ENCODE data around the gene NES. TPM values are rescaled to one million over a fixed set of nuclear protein-coding genes. Genes with fewer than 3 reads are reported as not detected.

NES gene
- total RNA-seq, 2 experiments from 2014 or later, result 0.02 TPM; not detected in 1

DNA sequence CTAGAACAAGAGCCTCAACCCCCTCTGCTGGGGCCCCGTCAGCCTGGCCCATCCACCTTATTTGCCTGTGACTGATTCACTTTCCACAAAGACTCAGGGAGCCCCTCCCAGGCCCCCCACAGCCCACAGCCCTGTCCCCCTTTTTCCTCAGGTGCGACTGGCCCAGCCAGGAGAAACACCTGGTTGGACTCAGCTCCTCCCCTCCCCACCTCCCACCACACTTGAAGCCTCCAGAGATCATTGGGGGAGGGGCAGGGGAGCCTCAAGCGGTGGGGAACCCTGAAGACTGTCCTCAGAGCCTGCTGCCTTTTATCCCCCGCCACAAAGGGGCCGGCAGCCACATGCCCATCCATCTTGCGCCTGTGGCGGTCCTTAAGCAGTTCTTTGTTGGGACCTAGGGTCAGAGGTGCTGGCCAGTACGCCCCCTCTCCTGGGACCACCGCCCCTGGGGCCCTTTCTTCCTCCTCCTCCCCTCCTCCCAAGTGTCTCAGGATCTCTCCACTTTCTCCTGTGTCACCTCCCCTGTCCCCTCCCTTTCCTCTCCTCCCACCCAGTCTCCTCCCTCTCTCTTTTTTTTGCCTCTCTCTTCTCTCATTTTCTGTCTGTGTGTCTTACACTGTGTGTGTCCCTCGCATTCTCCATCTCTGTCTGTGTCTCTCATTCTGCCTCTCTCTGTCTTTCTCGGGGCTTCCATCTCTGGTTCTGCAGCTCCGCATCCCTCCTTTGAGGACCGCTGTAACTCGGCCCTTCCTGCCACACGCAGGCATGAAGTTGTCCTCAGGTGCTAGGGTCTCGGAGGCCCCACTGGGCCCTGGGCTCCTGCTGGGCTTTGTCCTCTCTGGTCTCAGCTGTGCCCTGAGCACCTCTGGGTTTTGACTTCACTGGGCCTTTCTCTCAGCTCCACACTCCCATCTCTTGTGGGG, 16.0 kb upstream of the NES start:
- Mint-ChIP-seq H3K9me3 (ENCODE audit: low read depth) (no peaks in the 10 kb centered on the region), H3K4me1 (peaks cover 22% of the 10 kb centered on the region), H3K27me3 (peaks cover 59% of the 10 kb centered on the region), H3K4me3 (no peak overlapping the region), H3K36me3 (ENCODE audit: low read depth) (no peaks in the 10 kb centered on the region), H3K27ac (no peak overlapping the region)
- POLR2A ChIA-PET, result no interaction called here
- ATAC-seq (no peak), DNase-seq (no peak)
- intact Hi-C loops (cut with DNase I, micrococcal nuclease), result no loop called here
- CTCF ChIA-PET, result interaction anchor here (1.0 to 11.5 kb wide), 5 partner anchors 23 to 196 kb away, joined by 3 to 220 read pairs (median 3); partner anchors contain the start of genes ISG20L2 and METTL25B

DNA sequence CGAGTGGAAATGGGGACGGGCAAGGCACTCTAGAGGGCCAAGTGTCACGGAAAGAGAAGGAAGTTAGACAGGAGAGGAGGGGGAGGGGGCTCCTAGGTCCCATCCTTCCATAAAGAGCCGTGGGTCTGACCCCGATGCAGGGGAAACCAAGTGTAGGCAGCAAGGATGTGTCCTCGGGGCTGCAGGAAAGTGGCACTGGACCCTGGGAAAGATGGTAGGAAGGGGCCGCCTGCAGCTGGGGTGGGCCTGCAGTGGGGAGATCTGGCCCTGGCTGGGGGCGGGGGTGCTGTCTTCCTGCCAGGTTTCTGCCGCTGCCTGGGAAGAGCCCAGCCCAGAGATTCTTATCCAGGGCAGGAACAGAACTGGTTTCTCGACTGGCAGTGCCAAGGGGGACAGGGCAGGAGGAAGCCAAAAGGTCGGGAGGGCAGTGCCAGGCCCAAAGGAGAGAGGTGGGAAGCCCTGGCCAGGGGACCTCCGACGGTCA, 15.3 kb upstream of the NES start:
- ChIA-PET CTCF (interaction anchor here (6.0 to 11.5 kb wide), 2 partner anchors 10 to 35 kb away, joined by 186 to 220 read pairs; partner anchors contain the start of genes CRABP2, ISG20L2 and METTL25B), POLR2A (no interaction called here)
- ATAC-seq, result no peak
- Mint-ChIP-seq H3K27me3 (peaks cover 57% of the 10 kb centered on the region), H3K9me3 (ENCODE audit: low read depth) (no peaks in the 10 kb centered on the region), H3K27ac (no peak overlapping the region), H3K4me3 (no peak overlapping the region), H3K36me3 (ENCODE audit: low read depth) (no peaks in the 10 kb centered on the region), H3K4me1 (peaks cover 22% of the 10 kb centered on the region)
- intact Hi-C loops (cut with DNase I, micrococcal nuclease), result no loop called here
- no peak for DNase-seq

DNA sequence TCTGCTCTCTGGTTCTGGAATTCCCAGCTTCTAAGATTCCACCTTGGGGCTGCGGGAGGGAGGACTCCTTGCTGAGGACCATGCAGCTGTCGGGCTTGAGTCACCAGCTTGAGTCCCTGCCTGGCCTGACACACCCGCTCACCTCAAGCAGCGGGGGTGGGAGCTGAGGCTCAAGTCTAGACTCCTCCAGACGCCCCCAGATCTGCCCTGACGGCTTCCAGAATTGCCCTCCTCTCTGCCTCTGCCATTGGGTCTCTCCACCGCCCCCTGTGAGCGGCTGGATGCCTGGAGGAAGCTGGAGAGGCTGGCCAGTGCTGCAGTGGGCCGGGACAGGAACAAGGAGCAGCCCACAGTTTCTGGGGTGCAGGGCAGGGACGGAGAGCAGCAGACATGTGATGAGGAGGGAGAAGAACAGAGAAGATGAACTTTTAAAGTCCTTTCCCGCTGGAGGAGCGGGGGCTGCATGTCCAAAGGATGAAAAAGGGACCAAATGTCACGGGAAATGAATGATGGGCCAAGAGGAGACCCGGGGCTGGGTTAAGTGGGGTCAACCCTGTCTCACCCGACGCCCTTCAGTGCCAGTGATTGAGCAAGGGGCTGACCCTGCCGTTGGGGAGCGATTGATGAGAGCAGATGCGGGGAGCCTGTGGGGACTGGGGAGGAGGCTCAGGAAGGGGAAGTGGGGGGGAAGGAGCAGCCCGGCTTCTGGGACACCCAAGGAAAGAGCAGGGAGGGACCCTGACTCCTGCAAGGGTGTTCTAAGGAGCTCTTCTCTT, 14.6 kb upstream of the NES start:
- intact Hi-C loops (cut with DNase I, micrococcal nuclease), result no loop called here
- ChIA-PET CTCF (interaction anchor here (0.9 to 11.5 kb wide), 7 partner anchors 11 to 199 kb away, joined by 3 to 220 read pairs (median 50); partner anchors contain the start of genes CRABP2, ISG20L2, METTL25B and NES), POLR2A (interaction anchor here (0.7 kb wide), 1 partner anchor 19 kb away, joined by 3 read pairs; no protein-coding TSS in a partner anchor)
- DNase-seq (no peak), ATAC-seq (no peak)
- no peak overlapping the region for H3K27ac Mint-ChIP-seq
- H3K4me3 Mint-ChIP-seq, result no peak overlapping the region
- no peaks in the 10 kb centered on the region for H3K36me3 Mint-ChIP-seq (ENCODE audit: low read depth)
- H3K4me1 Mint-ChIP-seq, result peaks cover 22% of the 10 kb centered on the region
- no peaks in the 10 kb centered on the region for H3K9me3 Mint-ChIP-seq (ENCODE audit: low read depth)
- H3K27me3 Mint-ChIP-seq, result peaks cover 56% of the 10 kb centered on the region

DNA sequence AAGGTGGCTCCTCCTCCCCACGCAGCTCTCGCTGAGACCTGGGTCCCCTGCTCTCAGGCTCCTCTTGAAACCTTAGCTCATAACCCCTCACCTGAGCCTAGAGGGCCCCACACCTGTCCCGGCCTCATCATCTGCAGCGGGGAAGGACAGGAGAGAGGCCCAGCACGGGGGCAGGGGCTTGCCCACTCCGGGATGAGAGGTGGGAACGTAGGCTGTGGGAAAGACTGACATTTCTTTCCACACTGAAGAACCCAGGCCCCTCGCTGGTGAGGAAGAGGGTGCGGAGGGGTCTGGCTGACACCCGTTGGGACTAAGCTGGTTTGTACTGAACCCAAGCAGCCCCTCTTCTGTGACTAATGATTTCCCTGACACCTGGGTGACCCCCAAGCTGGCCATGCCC, 14.0 kb upstream of the NES start:
- no peak overlapping the region for H3K4me3 Mint-ChIP-seq
- DNase-seq (no peak), ATAC-seq (no peak)
- CTCF ChIA-PET, result interaction anchor here (0.9 to 11.5 kb wide), 8 partner anchors 11 to 199 kb away, joined by 3 to 220 read pairs (median 44); partner anchors contain the start of genes CRABP2, ISG20L2, METTL25B and NES
- peaks cover 22% of the 10 kb centered on the region for H3K4me1 Mint-ChIP-seq
- H3K36me3 Mint-ChIP-seq (ENCODE audit: low read depth), result no peaks in the 10 kb centered on the region
- POLR2A ChIA-PET, result interaction anchor here (0.6 to 3.1 kb wide), 3 partner anchors 19 to 75 kb away, joined by 3 to 15 read pairs (median 6); no protein-coding TSS in a partner anchor
- H3K9me3 Mint-ChIP-seq (ENCODE audit: low read depth), result no peaks in the 10 kb centered on the region
- peaks cover 52% of the 10 kb centered on the region for H3K27me3 Mint-ChIP-seq
- intact Hi-C loops (cut with DNase I, micrococcal nuclease), result no loop called here
- no peak overlapping the region for H3K27ac Mint-ChIP-seq

DNA sequence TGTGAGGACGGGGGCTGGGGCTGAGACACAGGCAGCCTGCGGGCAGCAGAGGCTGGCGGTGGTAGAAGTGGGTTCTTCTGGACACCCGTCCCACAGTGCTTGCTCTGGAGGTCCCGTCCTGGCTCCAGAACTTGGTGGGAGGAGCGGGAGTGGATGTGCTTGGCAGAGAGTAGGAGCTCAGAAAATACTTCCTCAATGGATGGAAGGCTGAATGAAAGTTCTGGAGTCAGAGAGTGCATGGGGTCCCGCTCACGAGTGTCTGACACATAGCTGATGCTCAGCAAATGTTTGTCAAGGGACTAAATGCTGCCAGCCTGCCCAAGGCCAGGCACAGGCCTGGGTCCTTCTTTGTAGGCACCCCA, 13.4 kb upstream of the NES start:
- ChIA-PET CTCF (interaction anchor here (0.7 to 11.5 kb wide), 24 partner anchors 9 to 237 kb away, joined by 3 to 220 read pairs (median 7); partner anchors contain the start of genes CRABP2, INSRR, ISG20L2 and METTL25B), POLR2A (interaction anchor here (0.6 to 3.1 kb wide), 5 partner anchors 15 to 99 kb away, joined by 3 to 15 read pairs (median 4); partner anchors contain the start of genes CRABP2 and NAXE)
- DNase-seq (no peak), ATAC-seq (no peak)
- Mint-ChIP-seq H3K27me3 (peaks cover 52% of the 10 kb centered on the region), H3K36me3 (ENCODE audit: low read depth) (no peaks in the 10 kb centered on the region), H3K4me3 (no peak overlapping the region), H3K9me3 (ENCODE audit: low read depth) (no peaks in the 10 kb centered on the region), H3K27ac (no peak overlapping the region), H3K4me1 (peaks cover 22% of the 10 kb centered on the region)
- intact Hi-C loops (cut with DNase I, micrococcal nuclease), result no loop called here

DNA sequence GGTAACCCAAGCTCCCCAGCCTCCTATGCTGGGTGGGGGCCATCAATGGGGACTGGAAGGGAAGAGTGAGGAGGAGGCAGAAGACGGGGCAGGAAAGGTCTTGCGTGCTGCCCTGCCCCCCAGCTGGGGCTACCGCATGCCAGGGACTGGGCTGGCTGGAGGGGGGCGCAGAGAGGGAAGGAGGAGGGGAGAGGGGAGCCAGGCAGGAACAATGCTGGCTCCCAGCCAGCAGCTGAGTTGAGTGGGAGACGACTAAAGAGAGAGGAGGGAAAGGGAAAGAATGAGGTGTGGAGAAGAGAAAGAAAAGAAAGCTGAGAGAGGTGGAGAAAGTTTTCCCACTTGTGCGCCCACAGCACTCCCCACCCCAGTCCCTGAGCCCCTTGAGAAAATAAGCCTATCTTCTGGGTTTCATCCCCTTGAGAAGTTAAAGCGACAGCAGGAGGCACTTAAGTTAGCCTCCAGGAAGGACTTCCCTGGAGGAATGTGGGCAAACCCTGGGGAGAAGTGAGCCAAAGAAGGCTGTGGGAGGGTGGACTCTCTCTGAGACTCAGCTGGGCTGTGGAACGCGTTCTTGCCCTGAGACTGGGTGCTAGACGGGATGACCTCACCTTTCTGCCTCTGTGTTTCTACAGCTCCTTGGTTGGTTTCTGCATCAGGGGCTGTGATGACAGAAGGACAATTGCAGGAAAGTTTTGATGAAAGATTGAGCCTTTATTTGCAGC, 12.9 kb upstream of the NES start:
- CTCF ChIA-PET, result interaction anchor here (0.5 to 11.5 kb wide), 49 partner anchors 8 to 467 kb away, joined by 3 to 220 read pairs (median 5); partner anchors contain the start of genes CRABP2, INSRR, ISG20L2 and METTL25B
- no peaks in the 10 kb centered on the region for H3K9me3 Mint-ChIP-seq (ENCODE audit: low read depth)
- no peak for DNase-seq
- no peak overlapping the region for H3K4me3 Mint-ChIP-seq
- no peaks in the 10 kb centered on the region for H3K36me3 Mint-ChIP-seq (ENCODE audit: low read depth)
- intact Hi-C loops (cut with DNase I, micrococcal nuclease), result loop anchor here (1.0 to 5.0 kb wide), 9 partner anchors 15 to 237 kb away; partner anchors contain the start of genes NTRK1 (in 2 of the 2), CRABP2 (in 1 of the 2) and PRCC (in 1 of the 2)
- H3K4me1 Mint-ChIP-seq, result peaks cover 22% of the 10 kb centered on the region
- H3K27me3 Mint-ChIP-seq, result peaks cover 52% of the 10 kb centered on the region
- H3K27ac Mint-ChIP-seq, result no peak overlapping the region
- POLR2A ChIA-PET, result interaction anchor here (0.5 to 3.1 kb wide), 4 partner anchors 16 to 99 kb away, joined by 3 to 15 read pairs (median 4); partner anchors contain the start of genes CRABP2 and NAXE
- no peak for ATAC-seq

DNA sequence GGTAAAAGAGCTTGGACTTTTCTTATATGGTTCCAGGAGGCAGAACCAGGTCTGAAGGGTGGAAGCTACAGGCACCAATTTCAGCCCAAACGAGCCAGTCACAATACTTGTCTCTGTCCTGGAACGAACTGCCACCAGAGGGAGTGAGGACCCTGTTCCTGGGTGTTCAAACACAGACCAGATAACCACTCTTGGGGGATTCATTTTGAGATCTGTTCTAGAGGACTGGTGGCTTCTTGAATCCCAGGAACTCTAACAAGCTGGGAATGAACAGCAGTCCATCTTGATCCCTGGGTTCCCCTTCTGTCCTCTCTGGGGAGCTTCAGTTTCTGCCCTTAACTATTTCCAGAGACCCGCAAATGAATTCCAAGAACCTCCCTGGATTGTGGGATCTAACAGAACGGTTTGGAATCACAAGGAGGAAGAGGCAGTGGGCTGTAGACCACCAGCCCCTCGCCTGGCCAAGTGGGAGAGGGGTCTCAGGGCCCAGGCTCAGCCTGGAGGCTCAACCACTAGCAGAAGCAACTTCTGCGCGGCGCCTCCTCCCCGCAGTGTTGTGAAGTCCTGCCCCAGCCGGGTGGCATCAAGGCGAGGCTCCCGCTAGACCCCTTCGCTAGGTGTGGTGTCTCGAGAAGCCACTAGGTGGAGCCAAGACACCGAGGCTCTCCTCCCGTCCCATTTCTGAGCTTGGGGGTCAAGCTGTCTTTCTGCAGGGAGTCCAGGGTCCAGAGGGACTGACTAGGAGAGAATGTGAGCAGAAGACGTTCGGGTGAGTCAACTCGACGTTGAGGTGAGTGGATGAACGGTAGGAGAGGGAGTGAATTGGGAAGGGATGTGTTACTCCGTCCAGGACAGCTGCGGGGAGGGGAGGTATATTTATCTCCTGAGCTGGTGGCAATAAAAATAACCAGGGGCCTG, 12.1 kb upstream of the NES start:
- ChIA-PET CTCF (interaction anchor here (0.5 to 11.5 kb wide), 56 partner anchors 7 to 1456 kb away, joined by 3 to 220 read pairs (median 4); partner anchors contain the start of genes CRABP2, INSRR, ISG20L2 and METTL25B), POLR2A (interaction anchor here (0.5 to 3.1 kb wide), 3 partner anchors 16 to 53 kb away, joined by 3 to 15 read pairs (median 3); partner anchors contain the start of gene CRABP2)
- intact Hi-C loops (cut with DNase I, micrococcal nuclease), result loop anchor here (1.0 to 5.0 kb wide), 9 partner anchors 16 to 238 kb away; partner anchors contain the start of genes NTRK1 (in 2 of the 2), CRABP2 (in 1 of the 2) and PRCC (in 1 of the 2)
- Mint-ChIP-seq H3K36me3 (ENCODE audit: low read depth) (no peaks in the 10 kb centered on the region), H3K27ac (no peak overlapping the region), H3K9me3 (ENCODE audit: low read depth) (no peaks in the 10 kb centered on the region), H3K27me3 (peaks cover 48% of the 10 kb centered on the region), H3K4me1 (peaks cover 29% of the 10 kb centered on the region), H3K4me3 (peak overlapping the region; percentile 6)
- ATAC-seq, result peak; percentile 96
- peak; percentile 88 for DNase-seq

DNA sequence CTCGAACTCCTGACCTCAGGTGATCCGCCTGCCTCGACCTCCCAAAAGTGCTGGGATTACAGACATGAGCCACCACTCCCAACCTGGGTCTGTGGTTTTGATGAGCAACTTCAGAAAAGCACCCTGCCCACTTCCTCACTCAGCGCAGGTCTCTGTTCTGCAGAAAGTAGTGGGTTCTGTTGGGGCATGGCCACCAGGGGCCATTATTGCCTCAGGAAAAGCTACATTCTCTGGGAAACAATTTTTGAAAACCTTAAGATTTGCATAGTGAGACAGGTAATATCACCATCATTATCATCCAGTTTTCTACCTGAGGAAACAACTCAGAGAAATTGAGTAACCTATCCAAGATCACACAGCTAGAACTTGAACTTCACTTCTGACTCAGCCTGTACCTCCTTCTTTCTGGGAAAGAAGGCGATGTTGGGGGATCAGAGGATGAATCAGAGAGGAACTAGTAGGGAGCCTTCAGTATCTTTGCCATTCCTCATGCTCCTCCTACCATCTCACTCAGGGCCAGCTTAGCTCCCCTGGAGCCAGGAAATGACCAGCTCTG, 7.1 kb upstream of the NES start:
- no peak overlapping the region for H3K4me3 Mint-ChIP-seq
- CTCF ChIA-PET, result interaction anchor here (0.5 to 11.5 kb wide), 19 partner anchors 11 to 227 kb away, joined by 3 to 220 read pairs (median 3); partner anchors contain the start of genes CRABP2, ISG20L2, MEF2D and METTL25B
- POLR2A ChIA-PET, result interaction anchor here (0.6 to 1.0 kb wide), 2 partner anchors 42 to 44 kb away, joined by 3 read pairs; partner anchors contain the start of genes ISG20L2 and METTL25B
- peaks cover 27% of the 10 kb centered on the region for H3K27me3 Mint-ChIP-seq
- DNase-seq (peak; percentile 68), ATAC-seq (peak; percentile 90)
- H3K4me1 Mint-ChIP-seq, result peaks cover 21% of the 10 kb centered on the region
- no peaks in the 10 kb centered on the region for H3K36me3 Mint-ChIP-seq (ENCODE audit: low read depth)
- no peaks in the 10 kb centered on the region for H3K9me3 Mint-ChIP-seq (ENCODE audit: low read depth)
- H3K27ac Mint-ChIP-seq, result no peak overlapping the region
- intact Hi-C loops (cut with DNase I, micrococcal nuclease), result loop anchor here in 1 of 2 experiments (1.0 kb wide), 1 partner anchor 21 kb away; the partner anchor contains the start of gene CRABP2
